CD4-positive, alpha-beta T cell treated with Interleukin-6 at 100 ng/mL for 8 hours (primary cell): ENCODE measurements around the gene KAT6B.
"Not testable (repeated sequence)": the region's sequence is repeated elsewhere in the genome, so short reads cannot be mapped to it uniquely, and the experiment has no call there.

Experiments
- DNase-seq: peaks from one replicate; pipeline ENCODE4 v3.0.0-alpha.2; 2020; ENCODE audit warnings: mixed read lengths, low spot score

The KAT6B gene

DNA sequence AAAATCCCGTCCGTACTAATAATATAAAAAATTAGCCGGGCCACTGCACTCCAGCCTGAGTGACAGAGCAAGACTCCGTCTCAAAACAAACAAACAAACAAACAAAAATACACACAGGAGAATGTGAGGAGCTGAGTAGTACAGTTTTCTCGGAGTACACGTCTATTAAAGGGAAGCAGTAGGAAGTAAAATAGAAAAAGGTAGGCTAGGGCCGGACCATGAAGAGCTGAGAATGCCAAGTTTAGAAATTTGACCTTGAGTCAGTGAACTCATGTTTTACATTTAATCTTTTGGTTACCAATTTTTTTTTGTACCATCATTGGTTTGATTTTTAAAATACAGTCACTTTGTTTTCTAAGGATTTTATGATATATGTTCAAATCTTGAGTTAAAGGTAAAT lies 64.1 kb downstream of the KAT6B start:
- no peak for DNase-seq

DNA sequence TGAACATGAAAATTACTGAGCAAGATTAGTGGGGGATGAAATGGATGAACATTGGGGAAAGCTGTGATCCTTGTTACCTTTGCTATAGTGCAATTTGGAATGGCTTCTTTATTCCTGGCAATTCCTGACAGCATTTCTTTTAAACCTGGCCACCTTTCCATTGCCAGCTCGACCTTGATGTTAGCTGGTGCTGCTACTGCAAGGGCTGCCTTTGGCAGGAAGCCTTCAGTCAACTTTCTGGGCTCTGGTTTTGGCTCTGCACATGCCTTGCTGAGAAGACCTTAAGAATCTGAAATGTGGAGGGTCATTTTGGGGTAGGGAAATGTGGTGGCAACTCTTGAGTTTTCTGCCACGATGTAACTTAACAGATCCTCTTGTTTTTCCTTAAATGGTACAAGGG lies 64.7 kb downstream of the KAT6B start:
- no peak for DNase-seq

- no peak for DNase-seq
Measured at GRCh38 chr10:74892839-74893238, 66.4 kb downstream of the KAT6B start.

DNA sequence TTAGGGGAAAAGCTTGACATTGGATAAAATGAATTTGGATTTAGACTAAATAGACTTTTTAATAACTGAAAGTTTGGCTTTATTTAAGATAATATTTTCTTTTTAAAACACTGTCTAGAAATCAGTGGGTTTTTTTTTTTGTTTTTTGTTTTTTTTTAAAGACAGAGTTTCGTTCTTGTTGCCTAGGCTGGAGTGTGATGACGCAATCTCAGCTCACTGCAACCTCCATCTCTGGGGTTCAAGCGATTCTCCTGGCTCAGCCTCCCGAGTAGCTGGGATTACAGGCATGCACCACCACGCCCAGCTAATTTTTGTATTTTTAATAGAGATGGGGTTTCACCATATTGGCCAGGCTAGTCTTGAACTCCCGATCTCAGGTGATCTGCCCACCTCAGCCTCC lies 66.9 kb downstream of the KAT6B start:
- not testable (repeated sequence) for DNase-seq

DNA sequence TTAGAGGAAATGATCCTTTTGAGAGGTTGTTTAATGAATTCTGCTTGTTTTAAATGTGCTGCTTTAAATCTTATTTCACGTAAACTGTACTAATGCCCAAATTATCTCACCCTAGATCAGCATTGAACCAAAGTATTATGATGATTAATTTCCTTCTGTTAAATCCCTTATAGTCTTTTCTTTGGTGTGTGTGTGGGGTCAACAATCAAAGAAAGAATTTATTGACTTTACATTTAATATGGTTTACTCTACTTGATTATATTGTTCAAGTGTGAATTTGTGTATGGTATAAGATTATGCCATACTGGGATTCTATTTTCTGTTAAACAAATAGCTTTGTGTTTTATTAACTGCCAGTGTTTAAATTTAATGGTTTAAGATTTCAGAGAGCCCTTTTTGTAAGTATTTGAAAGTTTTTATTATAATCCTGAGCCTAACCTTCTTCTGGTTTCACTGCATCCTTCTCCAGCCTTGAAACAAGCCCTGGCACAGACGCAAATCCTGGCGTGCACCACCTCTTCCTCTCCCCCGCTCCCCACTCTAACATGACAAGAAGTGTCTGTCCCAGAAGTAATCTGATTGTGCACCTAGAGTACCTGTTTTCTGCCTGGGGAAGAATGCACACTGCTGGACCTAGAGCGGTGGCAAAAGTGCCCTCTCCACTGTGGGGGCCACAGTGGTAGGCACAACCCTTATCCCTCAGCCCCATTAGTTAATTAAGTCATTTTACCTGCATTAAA lies 70.6 kb downstream of the KAT6B start:
- DNase-seq, result no peak

GRCh38 chr10:74898201-74898976 lies 72.0 kb downstream of the KAT6B start:
- peak; percentile 33 for DNase-seq

DNA sequence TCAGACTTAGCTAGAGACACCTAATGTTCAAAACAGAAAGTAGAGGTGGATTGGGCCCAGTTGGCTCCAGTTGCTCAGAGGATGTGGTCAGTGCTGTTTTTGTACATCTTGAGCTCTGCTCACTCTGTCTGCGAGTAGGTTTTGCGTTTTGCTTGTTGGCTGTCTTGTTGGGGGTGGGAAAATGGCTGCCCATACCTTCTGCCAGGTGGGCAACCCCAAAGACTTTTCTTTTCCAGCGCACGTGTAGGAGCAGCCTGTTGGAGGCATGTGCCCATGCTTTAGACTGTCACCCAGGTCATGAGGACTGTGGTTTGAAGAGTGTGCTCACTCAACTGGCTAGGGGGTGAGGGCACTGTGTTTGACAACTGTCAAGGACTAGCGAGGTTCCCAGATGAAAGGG lies 73.9 kb downstream of the KAT6B start:
- DNase-seq, result peak; percentile 38

- DNase-seq, result no peak
Measured at GRCh38 chr10:74901301-74901700, 74.9 kb downstream of the KAT6B start.

DNA sequence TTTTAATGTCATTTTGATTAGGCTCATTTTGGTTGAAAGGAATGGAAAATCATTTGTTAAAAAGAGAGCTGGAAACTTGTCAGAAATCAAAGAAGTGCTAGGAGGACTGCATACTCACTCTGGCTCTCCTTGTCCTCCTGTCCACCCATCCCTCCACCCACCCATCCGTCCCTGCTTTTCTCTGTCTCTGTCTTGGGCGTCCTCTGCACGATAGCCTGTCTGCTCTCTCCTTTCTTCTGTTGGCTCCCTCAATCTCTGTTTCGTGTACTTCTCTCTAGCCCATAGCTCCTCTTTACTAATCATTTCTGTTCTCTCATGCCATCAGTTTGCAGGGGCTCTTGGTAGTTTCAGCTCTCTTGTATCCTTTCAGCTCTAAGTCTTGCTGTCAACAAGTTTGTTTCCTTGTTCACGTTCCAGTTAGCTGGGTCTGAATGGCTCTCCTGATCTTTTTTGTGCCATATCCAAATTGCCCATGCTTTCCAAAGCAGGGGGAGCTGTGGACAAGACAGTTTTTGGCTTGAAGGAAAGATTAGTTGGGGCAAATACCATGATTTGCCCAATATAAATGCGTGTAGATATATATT lies 75.6 kb downstream of the KAT6B start:
- no peak for DNase-seq

DNA sequence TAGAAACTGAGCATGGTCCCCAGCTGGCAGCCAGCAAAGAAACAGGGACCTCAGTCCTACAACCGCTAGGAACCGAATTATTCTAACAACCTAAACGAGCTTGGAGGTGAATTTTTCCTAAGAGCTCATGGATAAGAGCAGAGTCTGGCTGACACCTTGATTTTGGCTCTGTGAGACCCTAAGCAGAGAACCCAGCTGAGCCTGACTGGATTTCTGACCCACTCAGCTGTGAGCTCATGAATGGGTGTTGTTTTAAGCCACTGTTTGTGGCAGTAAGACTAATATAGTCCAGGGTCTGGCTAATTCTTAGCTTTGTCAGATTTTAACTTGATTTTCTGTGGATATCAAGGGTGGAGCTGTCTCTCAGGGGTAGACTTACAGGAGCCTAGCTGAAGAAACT lies 77.1 kb downstream of the KAT6B start:
- no peak for DNase-seq

DNA sequence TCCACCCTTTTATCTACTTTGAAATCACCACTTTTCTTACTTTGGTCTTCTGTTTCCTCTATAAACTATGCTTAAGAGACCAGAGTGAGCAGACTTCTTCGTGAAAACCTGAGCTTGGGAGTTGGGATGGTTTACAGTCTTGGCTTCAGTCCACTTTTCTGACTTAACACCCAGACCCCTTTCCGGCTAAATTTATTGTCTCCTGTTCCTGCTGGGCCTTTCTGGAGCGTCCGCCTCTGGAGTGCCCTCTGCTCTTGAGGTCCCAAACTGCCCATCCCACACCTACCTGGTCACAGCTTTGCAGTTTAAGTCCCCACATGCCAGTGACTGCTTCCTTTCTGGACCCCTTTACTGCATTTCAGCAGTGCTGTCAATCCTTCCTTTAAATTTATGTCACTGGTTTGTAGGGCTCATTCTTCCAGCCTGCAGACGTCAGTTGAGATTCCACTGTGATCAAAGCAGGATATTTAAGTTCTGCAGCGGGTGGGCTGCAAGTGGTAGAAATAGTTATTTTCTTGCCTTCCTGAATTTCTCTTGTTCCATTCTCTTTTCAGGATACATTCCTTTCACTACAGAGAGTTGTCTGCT lies 80.3 kb downstream of the KAT6B start:
- no peak for DNase-seq

- DNase-seq, result no peak
Measured at GRCh38 chr10:74909670-74910069, 83.3 kb downstream of the KAT6B start.

DNA sequence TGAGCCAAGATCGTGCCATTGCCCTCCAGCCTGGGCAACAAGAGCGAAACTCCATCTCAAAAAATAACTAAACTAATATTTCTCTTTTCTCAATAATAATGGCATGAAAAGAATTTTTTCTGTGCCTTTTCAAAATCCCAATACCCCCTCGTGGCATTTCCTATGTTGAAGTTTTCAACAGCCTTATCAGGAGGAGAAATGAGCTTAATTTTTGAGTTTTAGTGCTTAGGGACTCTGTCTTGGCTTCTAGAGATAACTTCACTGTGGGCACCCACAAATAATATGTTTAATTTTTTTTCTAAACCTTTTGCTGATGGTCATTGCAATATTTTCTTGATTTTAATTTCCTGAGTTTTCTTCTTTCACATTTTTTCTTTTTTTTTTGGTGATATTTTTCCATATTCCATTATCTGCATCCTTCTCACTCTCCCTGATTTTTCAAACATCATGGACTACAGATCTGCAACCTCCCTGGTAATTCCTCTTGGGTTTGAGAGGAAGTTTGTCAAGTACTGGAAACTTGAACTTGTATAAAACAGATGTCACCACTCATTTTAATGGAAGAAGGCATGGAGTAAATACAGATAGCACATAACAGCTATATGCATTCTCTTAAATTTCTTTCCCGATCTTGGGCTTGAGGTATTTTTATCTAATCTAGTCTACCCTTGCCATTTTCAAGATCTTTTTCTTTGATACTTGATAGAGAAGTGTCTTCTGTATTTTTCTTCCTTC lies 84.0 kb downstream of the KAT6B start:
- DNase-seq, result no peak

DNA sequence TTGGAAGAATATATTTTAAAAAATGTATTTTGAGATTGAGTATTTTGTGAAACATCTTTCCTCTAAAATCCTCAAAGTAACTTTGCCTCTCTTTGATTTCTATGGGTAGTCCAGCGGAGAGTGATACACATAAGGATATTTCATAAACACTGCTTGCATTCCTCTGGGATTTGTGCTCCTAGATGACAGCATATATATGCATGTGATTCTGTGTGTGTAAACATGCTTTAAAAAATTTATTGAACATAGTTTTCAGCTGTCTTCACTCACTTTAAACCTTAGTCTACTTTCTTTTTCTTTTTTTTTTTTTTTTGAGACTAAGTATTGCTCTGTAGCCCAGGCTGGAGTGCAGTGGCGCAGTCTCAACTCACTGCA lies 84.6 kb downstream of the KAT6B start:
- no peak for DNase-seq

GRCh38 chr10:74912182-74912581 lies 85.8 kb downstream of the KAT6B start:
- no peak for DNase-seq

- DNase-seq, result no peak
Measured at GRCh38 chr10:74912682-74913081, 86.3 kb downstream of the KAT6B start.

GRCh38 chr10:74913377-74913979 lies 87.1 kb downstream of the KAT6B start:
- no peak for DNase-seq

- DNase-seq, result no peak
Measured at GRCh38 chr10:74916283-74916682, 89.9 kb downstream of the KAT6B start.

GRCh38 chr10:74917481-74918077 lies 91.2 kb downstream of the KAT6B start:
- no peak for DNase-seq

GRCh38 chr10:74919671-74920070 lies 93.3 kb downstream of the KAT6B start:
- DNase-seq, result no peak

DNA sequence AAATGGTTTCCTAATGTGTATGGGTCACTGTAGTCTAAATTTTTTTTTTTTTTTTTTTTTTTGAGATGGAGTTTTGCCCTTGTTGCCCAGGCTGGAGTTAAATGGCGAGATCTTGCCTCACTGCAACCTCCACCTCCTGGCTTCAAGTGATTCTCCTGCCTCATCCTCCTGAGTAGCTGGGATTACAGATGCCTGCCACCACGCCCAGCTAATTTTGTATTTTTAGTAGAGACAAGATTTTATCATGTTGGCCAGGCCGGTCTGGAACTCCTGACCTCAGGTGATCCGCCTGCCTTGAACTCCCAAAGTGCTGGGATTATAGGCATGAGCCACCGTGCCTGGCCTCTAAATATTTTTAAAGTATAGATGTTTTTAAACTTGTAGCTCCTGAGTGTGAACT lies 94.7 kb downstream of the KAT6B start:
- not testable (repeated sequence) for DNase-seq
